Testis (tissue), 2 donors: Measurements from ENCODE around the gene SMAD1.

Experiments used
- POLR2A ChIP-seq: fragments of 450-650 bp; IDR thresholded peaks from one replicate; pipeline ENCODE4 v1.6.1; 2017; ENCODE audit warnings: antibody characterized with exemption, mild to moderate bottlenecking, moderate library complexity
- TF ChIP-seq, protein P1 (sequence below), 3 experiments: fragments of 450-650 bp in 2 of 3; fragments of 200-600 bp in 1 of 3; sonication (generic) in 1 of 3; IDR thresholded peaks; one replicate each; pipeline ENCODE4 v1.5.1; 2016 to 2019; ENCODE audit warnings: antibody characterized with exemption in 3 of 3, mild to moderate bottlenecking in 2 of 3, moderate library complexity in 1 of 3

DNA sequence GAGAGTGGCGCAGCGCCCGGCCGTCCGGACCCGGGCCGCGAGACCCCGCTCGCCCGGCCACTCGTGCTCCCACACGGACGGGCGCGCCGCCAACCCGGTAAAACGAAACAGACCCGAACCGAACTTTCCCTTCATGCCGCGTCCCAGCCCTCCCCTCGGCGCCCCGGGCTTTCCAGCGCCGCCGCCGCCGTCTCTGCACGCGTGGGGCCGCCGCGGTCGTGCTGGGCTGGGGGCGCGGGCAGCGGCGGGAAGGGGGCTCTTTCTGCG is 222 bp downstream of the SMAD1 start:
- TF ChIP-seq, protein P1, sequence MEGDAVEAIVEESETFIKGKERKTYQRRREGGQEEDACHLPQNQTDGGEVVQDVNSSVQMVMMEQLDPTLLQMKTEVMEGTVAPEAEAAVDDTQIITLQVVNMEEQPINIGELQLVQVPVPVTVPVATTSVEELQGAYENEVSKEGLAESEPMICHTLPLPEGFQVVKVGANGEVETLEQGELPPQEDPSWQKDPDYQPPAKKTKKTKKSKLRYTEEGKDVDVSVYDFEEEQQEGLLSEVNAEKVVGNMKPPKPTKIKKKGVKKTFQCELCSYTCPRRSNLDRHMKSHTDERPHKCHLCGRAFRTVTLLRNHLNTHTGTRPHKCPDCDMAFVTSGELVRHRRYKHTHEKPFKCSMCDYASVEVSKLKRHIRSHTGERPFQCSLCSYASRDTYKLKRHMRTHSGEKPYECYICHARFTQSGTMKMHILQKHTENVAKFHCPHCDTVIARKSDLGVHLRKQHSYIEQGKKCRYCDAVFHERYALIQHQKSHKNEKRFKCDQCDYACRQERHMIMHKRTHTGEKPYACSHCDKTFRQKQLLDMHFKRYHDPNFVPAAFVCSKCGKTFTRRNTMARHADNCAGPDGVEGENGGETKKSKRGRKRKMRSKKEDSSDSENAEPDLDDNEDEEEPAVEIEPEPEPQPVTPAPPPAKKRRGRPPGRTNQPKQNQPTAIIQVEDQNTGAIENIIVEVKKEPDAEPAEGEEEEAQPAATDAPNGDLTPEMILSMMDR (IDR thresholded peaks at IDR 0.05), result no peak
- TF ChIP-seq POLR2A, result no peak
